GM10266 (cell line): ENCODE results near the gene MRM2.

ENCODE experiments used
- DNase-seq: peaks from one replicate; pipeline ENCODE4 v3.0.0; 2012; ENCODE audit errors: extremely low spot score
- CTCF ChIP-seq: IDR thresholded peaks from 2 replicates; pipeline ENCODE4 v1.5.1; 2012; ENCODE audit warnings: mild to moderate bottlenecking, low read depth; ENCODE audit not compliant: control insufficient read depth, insufficient read depth; ENCODE audit errors: missing control alignments

MRM2 gene

GRCh38 chr7:2241580-2242540 is at the start of gene MRM2, which contains the start of gene NUDT1:
Gene MRM2, minus strand, starts transcription at chr7:2242205. Its CDS starts 36 bp downstream, at chr7:2242169.
Gene NUDT1, plus strand, starts transcription at chr7:2242226. Its CDS starts 2,349 bp downstream, at chr7:2244575.
- TF ChIP-seq CTCF: no peak
- peak; percentile 91 for DNase-seq

- DNase-seq: no peak
- no peak for TF ChIP-seq CTCF
Measured at GRCh38 chr7:2290877-2291276, 48.9 kb upstream of the MRM2 start.

GRCh38 chr7:2289621-2290020 is 47.6 kb upstream of the MRM2 start:
- DNase-seq: no peak
- TF ChIP-seq CTCF: no peak

GRCh38 chr7:2289111-2289586 is 47.1 kb upstream of the MRM2 start:
- TF ChIP-seq CTCF: no peak
- DNase-seq: no peak

GRCh38 chr7:2288503-2288902 is 46.5 kb upstream of the MRM2 start:
- TF ChIP-seq CTCF: no peak

GRCh38 chr7:2287745-2288144 is 45.7 kb upstream of the MRM2 start:
- TF ChIP-seq CTCF: no peak

More at GRCh38 chr7:2288503-2288902, 46.5 kb upstream of the MRM2 start:
- DNase-seq: no peak

GRCh38 chr7:2283074-2283473 is 41.1 kb upstream of the MRM2 start:
- TF ChIP-seq CTCF: no peak
- DNase-seq: no peak

More at GRCh38 chr7:2287745-2288144, 45.7 kb upstream of the MRM2 start:
- DNase-seq: no peak
